ENCODE data around the gene UBE3A. TPM values are rescaled to one million over a fixed set of nuclear protein-coding genes. Genes with fewer than 3 reads are reported as not detected.

Gene UBE3A
- total RNA-seq, 2 donors from 2014 or later = 61.1 to 79.8 TPM

- no peaks in the 10 kb centered on the region for H3K4me1 ChIP-seq (replicated peaks)
- no peak overlapping the region for H3K27ac ChIP-seq
- TF ChIP-seq POLR2AphosphoS5 (IDR thresholded peaks at IDR 0.05) = no peak
- no peak for TF ChIP-seq CTCF (IDR thresholded peaks at IDR 0.05)
- TF ChIP-seq POLR2A (IDR thresholded peaks at IDR 0.05) = no peak
- H3K36me3 ChIP-seq = no peaks in the 10 kb centered on the region
- no peaks in the 10 kb centered on the region for H3K27me3 ChIP-seq (replicated peaks; ENCODE audit: insufficient read depth)
- no peaks in the 10 kb centered on the region for H3K9me3 ChIP-seq
- DNase-seq (ENCODE audit: low spot score) = no peak
- H3K4me3 ChIP-seq = no peak overlapping the region
- WGBS = 89% methylated on average over 3 of the region's 3 CpGs
- intact Hi-C loops (cut with DNase I) = no loop called here
These were observed 46.0 kb downstream of the UBE3A start for GRCh38 chr15:25392806-25393205.

- no peak overlapping the region for H3K4me3 ChIP-seq
- 74% methylated on average over 4 of the region's 4 CpGs for WGBS
- no peaks in the 10 kb centered on the region for H3K27me3 ChIP-seq (replicated peaks; ENCODE audit: insufficient read depth)
- intact Hi-C loops (cut with DNase I) = no loop called here
- TF ChIP-seq CTCF (IDR thresholded peaks at IDR 0.05) (no peak), POLR2AphosphoS5 (IDR thresholded peaks at IDR 0.05) (no peak), POLR2A (IDR thresholded peaks at IDR 0.05) (no peak)
- no peaks in the 10 kb centered on the region for H3K36me3 ChIP-seq
- H3K27ac ChIP-seq = no peak overlapping the region
- H3K9me3 ChIP-seq = no peaks in the 10 kb centered on the region
- H3K4me1 ChIP-seq (replicated peaks) = no peaks in the 10 kb centered on the region
- DNase-seq (ENCODE audit: low spot score) = no peak
These were observed 46.7 kb downstream of the UBE3A start for GRCh38 chr15:25391971-25392721.

GRCh38 chr15:25385986-25386385, 52.8 kb downstream of the UBE3A start:
- Histone ChIP-seq H3K36me3 (no peaks in the 10 kb centered on the region), H3K9me3 (no peaks in the 10 kb centered on the region), H3K4me1 (replicated peaks) (no peaks in the 10 kb centered on the region), H3K4me3 (no peak overlapping the region), H3K27ac (no peak overlapping the region), H3K27me3 (replicated peaks; ENCODE audit: insufficient read depth) (no peaks in the 10 kb centered on the region)
- no peak for DNase-seq (ENCODE audit: low spot score)
- intact Hi-C loops (cut with DNase I) = no loop called here
- TF ChIP-seq POLR2A (IDR thresholded peaks at IDR 0.05) = no peak
- no peak for TF ChIP-seq CTCF (IDR thresholded peaks at IDR 0.05)
- no peak for TF ChIP-seq POLR2AphosphoS5 (IDR thresholded peaks at IDR 0.05)

GRCh38 chr15:25381579-25381978, 57.2 kb downstream of the UBE3A start:
- intact Hi-C loops (cut with DNase I) = no loop called here
- Histone ChIP-seq H3K9me3 (no peaks in the 10 kb centered on the region), H3K4me1 (replicated peaks) (no peaks in the 10 kb centered on the region), H3K27me3 (replicated peaks; ENCODE audit: insufficient read depth) (no peaks in the 10 kb centered on the region), H3K36me3 (no peaks in the 10 kb centered on the region), H3K27ac (no peak overlapping the region), H3K4me3 (no peak overlapping the region)
- 88% methylated on average over 5 of the region's 5 CpGs for WGBS
- no peak for DNase-seq (ENCODE audit: low spot score)
- TF ChIP-seq CTCF (IDR thresholded peaks at IDR 0.05) (no peak), POLR2AphosphoS5 (IDR thresholded peaks at IDR 0.05) (no peak), POLR2A (IDR thresholded peaks at IDR 0.05) (no peak)

- no peaks in the 10 kb centered on the region for H3K4me1 ChIP-seq (replicated peaks)
- no peaks in the 10 kb centered on the region for H3K36me3 ChIP-seq
- DNase-seq (ENCODE audit: low spot score) = no peak
- H3K27me3 ChIP-seq (replicated peaks; ENCODE audit: insufficient read depth) = no peaks in the 10 kb centered on the region
- no peaks in the 10 kb centered on the region for H3K9me3 ChIP-seq
- no peak for TF ChIP-seq POLR2A (IDR thresholded peaks at IDR 0.05)
- no peak for TF ChIP-seq CTCF (IDR thresholded peaks at IDR 0.05)
- no peak for TF ChIP-seq POLR2AphosphoS5 (IDR thresholded peaks at IDR 0.05)
- no peak overlapping the region for H3K4me3 ChIP-seq
- H3K27ac ChIP-seq = no peak overlapping the region
- WGBS = 93% methylated on average over 2 of the region's 2 CpGs
- intact Hi-C loops (cut with DNase I) = no loop called here
These were observed 60.3 kb downstream of the UBE3A start for GRCh38 chr15:25378501-25378901.
